Liver (tissue), 3 donors: ENCODE results near the gene LRRFIP2.

Experiments
- GABPA ChIP-seq, 2 donors: IDR thresholded peaks in 1 of 2; conservative IDR thresholded peaks in 1 of 2; 2 replicates each; pipeline ENCODE4 v1.6.1; 2016; ENCODE audit warnings: antibody characterized with exemption in 2 of 2, mild to moderate bottlenecking in 1 of 2, moderate library complexity in 1 of 2
- HNF4G ChIP-seq: IDR thresholded peaks from 2 replicates; pipeline ENCODE4 v1.6.1; 2016; ENCODE audit warnings: antibody characterized with exemption
- RAD21 ChIP-seq, 2 donors: IDR thresholded peaks; 2 replicates each; pipeline ENCODE4 v1.6.1; 2016; ENCODE audit warnings: antibody characterized with exemption in 2 of 2, mild to moderate bottlenecking in 2 of 2
- RXRA ChIP-seq, 2 donors: IDR thresholded peaks; 2 replicates each; pipeline ENCODE4 v1.6.1; 2017 to 2018; ENCODE audit warnings: antibody characterized with exemption in 2 of 2, mild to moderate bottlenecking in 1 of 2
- SP1 ChIP-seq: IDR thresholded peaks from 2 replicates; pipeline ENCODE4 v1.6.1; 2018; ENCODE audit warnings: antibody characterized with exemption, mild to moderate bottlenecking
- TF ChIP-seq, protein P1 (sequence below): fragments of 150-350 bp; IDR thresholded peaks from 2 replicates; pipeline ENCODE4 v1.5.1; 2017; ENCODE audit warnings: improper control_type of control experiment, low read depth, low read length; ENCODE audit not compliant: missing input control
- TF ChIP-seq, protein P2 (sequence below): IDR thresholded peaks from 2 replicates; pipeline ENCODE4 v1.6.1; 2016; ENCODE audit warnings: antibody characterized with exemption
- TF ChIP-seq, protein P3 (sequence below): IDR thresholded peaks from 2 replicates; pipeline ENCODE4 v1.6.1; 2016; ENCODE audit warnings: antibody characterized with exemption, mild to moderate bottlenecking
- TF ChIP-seq, protein P4 (sequence below): IDR thresholded peaks from 2 replicates; pipeline ENCODE4 v1.6.1; 2016; ENCODE audit warnings: antibody characterized with exemption
- donor health status: healthy.
- donor health status: healthy.

DNA sequence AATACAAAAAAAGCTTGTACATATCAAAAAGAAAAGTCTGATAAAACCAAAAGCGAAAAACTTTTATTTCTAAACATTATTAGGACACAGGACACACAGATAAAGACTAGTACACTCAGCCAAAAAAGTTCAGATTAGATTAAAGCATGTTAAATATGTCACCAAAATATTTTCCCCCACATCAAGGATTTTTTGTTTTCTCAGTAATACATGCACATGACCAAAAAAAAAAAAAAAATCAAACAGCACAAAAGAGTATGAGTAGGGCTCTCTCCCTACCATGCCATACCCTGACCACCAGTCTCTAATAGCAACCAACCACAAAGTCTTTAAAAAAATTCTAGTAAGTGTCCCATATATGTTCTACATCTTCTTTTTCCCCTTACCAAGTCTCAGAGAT, 77.4 kb downstream of the LRRFIP2 start:
- TF ChIP-seq SP1 (no peak), RXRA (IDR thresholded peaks at IDR 0.05) (no peak), RAD21 (IDR thresholded peaks at IDR 0.05) (no peak), HNF4G (no peak), GABPA (IDR thresholded peaks at IDR 0.05 in 1 of 2, conservative IDR thresholded peaks at IDR 0.05 in 1 of 2) (no peak)
- TF ChIP-seq, protein P1, sequence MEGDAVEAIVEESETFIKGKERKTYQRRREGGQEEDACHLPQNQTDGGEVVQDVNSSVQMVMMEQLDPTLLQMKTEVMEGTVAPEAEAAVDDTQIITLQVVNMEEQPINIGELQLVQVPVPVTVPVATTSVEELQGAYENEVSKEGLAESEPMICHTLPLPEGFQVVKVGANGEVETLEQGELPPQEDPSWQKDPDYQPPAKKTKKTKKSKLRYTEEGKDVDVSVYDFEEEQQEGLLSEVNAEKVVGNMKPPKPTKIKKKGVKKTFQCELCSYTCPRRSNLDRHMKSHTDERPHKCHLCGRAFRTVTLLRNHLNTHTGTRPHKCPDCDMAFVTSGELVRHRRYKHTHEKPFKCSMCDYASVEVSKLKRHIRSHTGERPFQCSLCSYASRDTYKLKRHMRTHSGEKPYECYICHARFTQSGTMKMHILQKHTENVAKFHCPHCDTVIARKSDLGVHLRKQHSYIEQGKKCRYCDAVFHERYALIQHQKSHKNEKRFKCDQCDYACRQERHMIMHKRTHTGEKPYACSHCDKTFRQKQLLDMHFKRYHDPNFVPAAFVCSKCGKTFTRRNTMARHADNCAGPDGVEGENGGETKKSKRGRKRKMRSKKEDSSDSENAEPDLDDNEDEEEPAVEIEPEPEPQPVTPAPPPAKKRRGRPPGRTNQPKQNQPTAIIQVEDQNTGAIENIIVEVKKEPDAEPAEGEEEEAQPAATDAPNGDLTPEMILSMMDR = no peak
- TF ChIP-seq, protein P2, sequence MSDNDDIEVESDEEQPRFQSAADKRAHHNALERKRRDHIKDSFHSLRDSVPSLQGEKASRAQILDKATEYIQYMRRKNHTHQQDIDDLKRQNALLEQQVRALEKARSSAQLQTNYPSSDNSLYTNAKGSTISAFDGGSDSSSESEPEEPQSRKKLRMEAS = no peak
- TF ChIP-seq, protein P3, sequence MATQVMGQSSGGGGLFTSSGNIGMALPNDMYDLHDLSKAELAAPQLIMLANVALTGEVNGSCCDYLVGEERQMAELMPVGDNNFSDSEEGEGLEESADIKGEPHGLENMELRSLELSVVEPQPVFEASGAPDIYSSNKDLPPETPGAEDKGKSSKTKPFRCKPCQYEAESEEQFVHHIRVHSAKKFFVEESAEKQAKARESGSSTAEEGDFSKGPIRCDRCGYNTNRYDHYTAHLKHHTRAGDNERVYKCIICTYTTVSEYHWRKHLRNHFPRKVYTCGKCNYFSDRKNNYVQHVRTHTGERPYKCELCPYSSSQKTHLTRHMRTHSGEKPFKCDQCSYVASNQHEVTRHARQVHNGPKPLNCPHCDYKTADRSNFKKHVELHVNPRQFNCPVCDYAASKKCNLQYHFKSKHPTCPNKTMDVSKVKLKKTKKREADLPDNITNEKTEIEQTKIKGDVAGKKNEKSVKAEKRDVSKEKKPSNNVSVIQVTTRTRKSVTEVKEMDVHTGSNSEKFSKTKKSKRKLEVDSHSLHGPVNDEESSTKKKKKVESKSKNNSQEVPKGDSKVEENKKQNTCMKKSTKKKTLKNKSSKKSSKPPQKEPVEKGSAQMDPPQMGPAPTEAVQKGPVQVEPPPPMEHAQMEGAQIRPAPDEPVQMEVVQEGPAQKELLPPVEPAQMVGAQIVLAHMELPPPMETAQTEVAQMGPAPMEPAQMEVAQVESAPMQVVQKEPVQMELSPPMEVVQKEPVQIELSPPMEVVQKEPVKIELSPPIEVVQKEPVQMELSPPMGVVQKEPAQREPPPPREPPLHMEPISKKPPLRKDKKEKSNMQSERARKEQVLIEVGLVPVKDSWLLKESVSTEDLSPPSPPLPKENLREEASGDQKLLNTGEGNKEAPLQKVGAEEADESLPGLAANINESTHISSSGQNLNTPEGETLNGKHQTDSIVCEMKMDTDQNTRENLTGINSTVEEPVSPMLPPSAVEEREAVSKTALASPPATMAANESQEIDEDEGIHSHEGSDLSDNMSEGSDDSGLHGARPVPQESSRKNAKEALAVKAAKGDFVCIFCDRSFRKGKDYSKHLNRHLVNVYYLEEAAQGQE = no peak
- TF ChIP-seq, protein P4, sequence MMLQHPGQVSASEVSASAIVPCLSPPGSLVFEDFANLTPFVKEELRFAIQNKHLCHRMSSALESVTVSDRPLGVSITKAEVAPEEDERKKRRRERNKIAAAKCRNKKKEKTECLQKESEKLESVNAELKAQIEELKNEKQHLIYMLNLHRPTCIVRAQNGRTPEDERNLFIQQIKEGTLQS = no peak
